DOHH2 (cell line): ENCODE results near the gene DLEC1.

ENCODE experiments used
- H3F3A ChIP-seq: fragments of 200-600 bp; sonication (generic), shearing (Covaris generic); 2 replicates; pipeline ENCODE4 v1.6.0; 2016; ENCODE audit warnings: antibody characterized with exemption, mild to moderate bottlenecking; ENCODE audit not compliant: control insufficient read depth, insufficient read depth
- H3K27ac ChIP-seq: fragments of 200-600 bp; sonication (generic); 2 replicates; pipeline ENCODE4 v1.5.1; 2014; ENCODE audit warnings: low read depth, mild to moderate bottlenecking, low read length, moderate library complexity
- H3K27me3 ChIP-seq: fragments of 200-600 bp; sonication (generic); 2 replicates; pipeline ENCODE4 v1.6.1; 2014; ENCODE audit warnings: mild to moderate bottlenecking, low read length, mixed read lengths; ENCODE audit not compliant: control insufficient read depth
- H3K36me3 ChIP-seq: fragments of 200-600 bp; sonication (generic); 2 replicates; pipeline ENCODE4 v1.6.1; 2014; ENCODE audit warnings: mild to moderate bottlenecking, low read length, moderate library complexity, mixed read lengths; ENCODE audit not compliant: control insufficient read depth
- H3K4me1 ChIP-seq: fragments of 200-600 bp; sonication (generic); 2 replicates; pipeline ENCODE4 v1.6.1; 2014; ENCODE audit warnings: mild to moderate bottlenecking, low read length, mixed read lengths; ENCODE audit not compliant: control insufficient read depth
- H3K4me2 ChIP-seq: fragments of 200-600 bp; sonication (generic); 2 replicates; pipeline ENCODE4 v1.6.0; 2014; ENCODE audit warnings: mild to moderate bottlenecking, low read length, moderate library complexity
- H3K4me3 ChIP-seq: fragments of 200-600 bp; sonication (generic); 2 replicates; pipeline ENCODE4 v1.5.1; 2014; ENCODE audit warnings: mild to moderate bottlenecking, low read length, mixed read lengths
- H3K79me2 ChIP-seq: fragments of 200-600 bp; sonication (generic); 2 replicates; pipeline ENCODE4 v1.6.1; 2014; ENCODE audit warnings: mild to moderate bottlenecking, low read length, mixed read lengths; ENCODE audit not compliant: control insufficient read depth
- H3K9me2 ChIP-seq: fragments of 200-600 bp; sonication (generic); replicated peaks from 2 replicates; pipeline ENCODE4 v1.6.1; 2014; ENCODE audit warnings: mild to moderate bottlenecking, low read length, mixed read lengths; ENCODE audit not compliant: control insufficient read depth
- H3K9me3 ChIP-seq: fragments of 200-600 bp; sonication (generic); 2 replicates; pipeline ENCODE4 v1.6.1; 2014; ENCODE audit warnings: antibody characterized with exemption, low read length, mixed read lengths; ENCODE audit not compliant: control insufficient read depth, insufficient read depth
- H4K20me1 ChIP-seq: fragments of 200-600 bp; sonication (generic); 2 replicates; pipeline ENCODE4 v1.6.0; 2014; ENCODE audit warnings: low read depth, mild to moderate bottlenecking, antibody characterized with exemption, low read length, moderate library complexity; ENCODE audit not compliant: control insufficient read depth, insufficient read depth
- CTCF ChIP-seq: fragments of 200-600 bp; sonication (generic); IDR thresholded peaks from one replicate; pipeline ENCODE4 v1.5.1; 2014; ENCODE audit warnings: antibody characterized with exemption, mild to moderate bottlenecking, low read depth, low read length; ENCODE audit not compliant: poor library complexity, severe bottlenecking
- EZH2phosphoT487 ChIP-seq: fragments of 200-600 bp; sonication (generic); IDR thresholded peaks from 2 replicates; pipeline ENCODE4 v1.6.1; 2017; ENCODE audit warnings: borderline replicate concordance, mild to moderate bottlenecking, antibody characterized with exemption, low read length, moderate library complexity, mixed read lengths

Gene DLEC1

GRCh38 chr3:38154033-38154494 lies 115.1 kb downstream of the DLEC1 start:
- H3K4me3 ChIP-seq, result no peak overlapping the region
- peaks cover 8% of the 10 kb centered on the region; the same call in 1 of the 2 replicates for H3F3A ChIP-seq
- no peaks in the 10 kb centered on the region for H3K9me2 ChIP-seq
- no peak overlapping the region for H3K27ac ChIP-seq
- H3K9me3 ChIP-seq, result no peaks in the 10 kb centered on the region
- H3K4me2 ChIP-seq, result no peak overlapping the region
- 0 out of 2 replicates have a peak, but pooled peaks cover 2% of the 10 kb centered on the region for H3K27me3 ChIP-seq
- TF ChIP-seq EZH2phosphoT487, result no peak
- no peak for TF ChIP-seq CTCF
- no peaks in the 10 kb centered on the region for H4K20me1 ChIP-seq
- peaks cover 24% of the 10 kb centered on the region for H3K4me1 ChIP-seq
- no peaks in the 10 kb centered on the region for H3K79me2 ChIP-seq
- no peaks in the 10 kb centered on the region for H3K36me3 ChIP-seq

- H3K27me3 ChIP-seq, result 0 out of 2 replicates have a peak, but pooled peaks cover 2% of the 10 kb centered on the region
- 0 out of 2 replicates have a peak, but pooled peaks cover 3% of the 10 kb centered on the region for H3F3A ChIP-seq
- H3K4me1 ChIP-seq, result peaks cover 17% of the 10 kb centered on the region
- no peak overlapping the region for H3K27ac ChIP-seq
- TF ChIP-seq EZH2phosphoT487 (no peak), CTCF (no peak)
- H3K4me2 ChIP-seq, result no peak overlapping the region
- no peaks in the 10 kb centered on the region for H3K9me2 ChIP-seq
- no peak overlapping the region for H3K4me3 ChIP-seq
- H3K79me2 ChIP-seq, result no peaks in the 10 kb centered on the region
- no peaks in the 10 kb centered on the region for H4K20me1 ChIP-seq
- no peaks in the 10 kb centered on the region for H3K36me3 ChIP-seq
- H3K9me3 ChIP-seq, result no peaks in the 10 kb centered on the region
Measured at GRCh38 chr3:38154625-38155255, 115.7 kb downstream of the DLEC1 start.

- TF ChIP-seq EZH2phosphoT487 (no peak), CTCF (no peak)
- no peaks in the 10 kb centered on the region for H3K9me3 ChIP-seq
- H3K4me1 ChIP-seq, result peaks cover 9% of the 10 kb centered on the region
- no peak overlapping the region for H3K4me2 ChIP-seq
- H3F3A ChIP-seq, result 0 out of 2 replicates have a peak, but pooled peaks cover 3% of the 10 kb centered on the region
- no peaks in the 10 kb centered on the region for H3K79me2 ChIP-seq
- 0 out of 2 replicates have a peak, but pooled peaks cover 2% of the 10 kb centered on the region for H3K27me3 ChIP-seq
- H3K9me2 ChIP-seq, result no peaks in the 10 kb centered on the region
- H3K27ac ChIP-seq, result no peak overlapping the region
- no peaks in the 10 kb centered on the region for H3K36me3 ChIP-seq
- H3K4me3 ChIP-seq, result no peak overlapping the region
- H4K20me1 ChIP-seq, result no peaks in the 10 kb centered on the region
Measured at GRCh38 chr3:38155825-38156224, 116.8 kb downstream of the DLEC1 start.
